HG03442 (cell line): ENCODE results near the gene ZNF579.
"Not testable (repeated sequence)": the region's sequence is repeated elsewhere in the genome, so short reads cannot be mapped to it uniquely, and the experiment has no call there.

ENCODE experiments used
- ATAC-seq: cut with Tn5 transposase; IDR thresholded peaks from one replicate; pipeline ENCODE4 v1.9.1; 2021; ENCODE audit warnings: mild to moderate bottlenecking, moderate library complexity; ENCODE audit not compliant: unreplicated experiment

Gene ZNF579

DNA sequence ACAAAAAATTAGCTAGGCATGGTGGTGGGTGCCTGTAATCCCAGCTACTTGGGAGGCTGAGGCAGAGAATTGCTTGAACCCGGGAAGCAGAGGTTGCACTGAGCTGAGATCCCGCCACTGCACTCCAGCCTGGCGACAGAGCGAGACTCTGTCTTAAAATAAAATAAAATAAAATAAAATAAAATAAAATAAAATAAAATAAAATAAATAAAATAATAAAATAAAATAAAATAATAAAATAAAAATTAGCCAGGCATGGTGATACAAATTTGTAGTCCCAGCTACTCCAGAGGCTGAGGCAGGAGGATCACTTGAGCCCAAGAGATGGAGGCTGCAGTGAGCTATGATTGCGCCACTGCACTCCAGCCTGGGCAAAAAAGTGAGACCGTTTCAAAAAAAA lies 6.7 kb downstream of the ZNF579 start:
- not testable (repeated sequence) for ATAC-seq

GRCh38 chr19:55569477-55569876 lies 11.2 kb downstream of the ZNF579 start:
- ATAC-seq: not testable (repeated sequence)

DNA sequence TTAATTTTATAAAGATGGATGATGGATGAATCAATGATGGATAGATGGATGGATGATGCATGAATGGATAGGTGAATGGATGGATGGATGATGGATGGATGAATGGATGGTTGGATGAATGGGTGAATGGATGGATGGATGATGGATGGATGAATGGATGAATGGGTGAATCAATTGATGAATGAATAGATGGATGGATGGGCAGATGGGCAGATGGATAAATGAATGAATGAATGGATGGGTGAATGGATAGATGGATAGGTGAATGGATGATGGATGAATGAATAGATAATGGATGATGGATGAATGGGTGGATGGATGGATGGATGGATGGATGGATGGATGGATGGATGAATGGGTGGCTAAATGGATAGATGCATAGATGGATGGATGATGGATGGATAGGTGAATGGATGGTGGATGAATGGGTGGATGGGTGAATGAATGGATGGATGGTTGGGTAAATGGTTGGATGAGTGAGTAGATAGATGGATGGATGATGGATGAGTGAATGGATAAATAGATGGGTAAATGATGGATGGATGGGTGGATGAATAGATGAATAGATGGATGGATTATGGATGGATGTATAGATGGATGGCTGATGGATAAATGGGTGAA lies 12.8 kb downstream of the ZNF579 start:
- no peak for ATAC-seq

DNA sequence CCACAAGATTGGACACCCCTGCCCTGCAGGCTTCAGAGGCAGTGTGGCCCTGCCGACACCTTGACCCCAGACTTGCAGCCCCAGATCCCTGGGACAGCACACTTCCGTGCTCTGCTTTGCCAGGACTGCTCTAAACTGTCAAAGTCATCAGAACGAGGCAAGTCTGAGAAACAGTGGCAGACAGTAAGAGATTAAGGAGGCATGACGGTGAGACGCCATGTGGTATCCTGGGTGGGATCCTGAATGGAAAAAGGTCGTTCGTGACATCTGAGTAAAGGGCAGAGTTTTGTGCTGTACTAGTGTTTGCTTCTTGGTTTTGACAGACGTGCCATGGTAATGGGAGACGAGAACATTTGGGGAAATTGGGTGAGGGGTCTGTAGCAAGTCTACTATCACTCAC lies 13.8 kb downstream of the ZNF579 start:
- no peak for ATAC-seq

DNA sequence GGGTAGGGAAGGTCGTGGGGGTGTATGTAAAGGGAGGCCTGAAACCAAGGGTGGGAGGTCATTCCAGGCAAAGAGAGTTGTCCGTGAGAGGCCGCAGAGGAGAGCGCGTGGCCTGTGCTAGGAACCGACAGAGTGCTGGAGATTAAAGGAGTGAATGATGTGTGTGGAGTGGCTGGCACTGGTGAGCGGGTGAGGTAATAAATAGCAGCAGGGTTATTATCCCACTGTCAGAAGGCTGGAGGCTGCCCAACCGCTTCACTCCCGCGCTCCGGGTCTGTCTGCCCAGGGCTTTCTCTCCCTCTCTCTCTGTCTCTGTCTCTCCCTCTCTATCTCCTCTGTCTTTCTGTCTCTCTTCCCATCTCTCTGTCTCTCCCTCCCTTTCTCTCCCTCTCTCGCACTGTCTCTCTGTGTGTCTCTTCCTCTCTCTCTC lies 17.4 kb downstream of the ZNF579 start:
- no peak for ATAC-seq

DNA sequence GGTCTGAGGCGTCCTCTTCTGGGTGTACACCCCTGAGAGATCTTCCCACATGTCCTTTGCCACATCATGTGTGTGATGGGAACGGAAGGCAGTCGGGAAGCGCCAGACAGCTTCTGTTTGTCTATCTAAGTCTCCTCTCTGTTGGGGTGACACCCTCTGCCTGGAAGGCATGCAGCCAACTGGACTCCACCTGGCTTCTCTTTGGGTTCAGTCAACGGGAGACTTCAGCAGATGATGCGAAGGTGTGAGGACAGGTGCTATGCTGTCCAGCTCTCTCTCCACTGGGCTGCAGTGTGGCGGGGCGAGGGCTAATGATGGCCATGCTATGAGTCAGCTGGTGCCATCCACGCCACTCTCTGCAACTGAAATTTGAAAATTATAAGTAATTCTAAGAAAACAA lies 21.0 kb downstream of the ZNF579 start:
- no peak for ATAC-seq

DNA sequence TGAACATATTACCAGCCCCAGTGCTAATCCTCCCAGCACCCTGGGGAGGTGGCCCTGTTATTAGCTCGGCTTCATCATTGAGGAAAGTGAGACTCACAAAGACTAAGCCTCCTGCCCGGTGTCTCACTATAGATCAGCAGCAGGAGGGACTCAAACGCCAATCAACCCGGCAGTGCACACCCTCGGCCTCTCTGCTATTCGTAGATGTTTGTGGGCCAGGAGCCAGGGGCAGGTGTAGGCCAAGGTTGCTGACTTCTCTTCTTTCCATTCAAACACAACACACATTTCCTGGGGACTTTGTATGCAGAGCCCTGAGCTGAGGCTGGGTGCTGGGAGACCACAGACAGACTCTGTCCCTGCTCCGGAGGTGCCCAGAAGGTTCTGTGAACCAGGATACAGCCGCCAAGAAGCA lies 25.9 kb downstream of the ZNF579 start:
- no peak for ATAC-seq

DNA sequence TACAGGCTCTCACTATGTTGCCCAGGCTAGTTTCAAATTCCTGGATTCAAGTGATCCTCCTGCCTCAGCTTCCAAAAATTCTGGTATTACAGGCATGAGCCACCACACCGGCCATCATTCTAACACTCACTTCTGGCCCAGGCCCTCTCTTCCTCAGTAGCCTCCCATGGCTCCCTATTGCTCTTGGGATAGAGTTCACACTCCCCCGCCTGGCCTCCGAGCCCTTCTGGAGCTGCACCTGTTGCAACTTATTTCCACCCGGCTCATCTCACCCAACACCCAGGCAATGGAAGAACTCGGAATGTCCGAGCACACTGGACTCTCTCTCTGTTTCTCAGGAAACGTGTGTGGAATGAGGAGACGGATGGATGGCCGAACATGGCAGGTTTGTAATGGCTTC lies 26.3 kb downstream of the ZNF579 start:
- ATAC-seq: no peak

- ATAC-seq: no peak
Measured at GRCh38 chr19:55553217-55554182, 27.1 kb downstream of the ZNF579 start.

- no peak for ATAC-seq
Measured at GRCh38 chr19:55552620-55553019, 28.0 kb downstream of the ZNF579 start.

DNA sequence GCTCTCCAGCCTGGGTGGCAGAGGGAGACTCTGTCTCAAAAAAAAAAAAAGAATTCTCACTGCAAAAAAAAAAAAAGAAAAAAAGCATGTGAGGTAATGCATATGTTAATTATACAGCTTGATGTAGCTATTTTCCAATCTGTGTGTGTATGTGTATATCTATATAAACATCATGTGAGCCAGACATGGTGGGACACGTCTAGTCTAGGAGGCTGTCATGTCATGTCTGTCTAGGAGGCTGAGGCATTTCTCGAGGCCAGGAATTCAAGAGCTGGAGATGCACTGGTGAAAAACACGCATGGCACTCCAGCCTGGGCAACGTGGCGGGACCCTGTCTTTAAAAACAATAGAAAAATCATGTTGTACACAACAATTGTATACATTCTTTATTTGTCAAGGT lies 28.4 kb downstream of the ZNF579 start:
- no peak for ATAC-seq

GRCh38 chr19:55550321-55550650 lies 30.4 kb downstream of the ZNF579 start:
- no peak for ATAC-seq

GRCh38 chr19:55549500-55550320 lies 30.9 kb downstream of the ZNF579 start:
- no peak for ATAC-seq

DNA sequence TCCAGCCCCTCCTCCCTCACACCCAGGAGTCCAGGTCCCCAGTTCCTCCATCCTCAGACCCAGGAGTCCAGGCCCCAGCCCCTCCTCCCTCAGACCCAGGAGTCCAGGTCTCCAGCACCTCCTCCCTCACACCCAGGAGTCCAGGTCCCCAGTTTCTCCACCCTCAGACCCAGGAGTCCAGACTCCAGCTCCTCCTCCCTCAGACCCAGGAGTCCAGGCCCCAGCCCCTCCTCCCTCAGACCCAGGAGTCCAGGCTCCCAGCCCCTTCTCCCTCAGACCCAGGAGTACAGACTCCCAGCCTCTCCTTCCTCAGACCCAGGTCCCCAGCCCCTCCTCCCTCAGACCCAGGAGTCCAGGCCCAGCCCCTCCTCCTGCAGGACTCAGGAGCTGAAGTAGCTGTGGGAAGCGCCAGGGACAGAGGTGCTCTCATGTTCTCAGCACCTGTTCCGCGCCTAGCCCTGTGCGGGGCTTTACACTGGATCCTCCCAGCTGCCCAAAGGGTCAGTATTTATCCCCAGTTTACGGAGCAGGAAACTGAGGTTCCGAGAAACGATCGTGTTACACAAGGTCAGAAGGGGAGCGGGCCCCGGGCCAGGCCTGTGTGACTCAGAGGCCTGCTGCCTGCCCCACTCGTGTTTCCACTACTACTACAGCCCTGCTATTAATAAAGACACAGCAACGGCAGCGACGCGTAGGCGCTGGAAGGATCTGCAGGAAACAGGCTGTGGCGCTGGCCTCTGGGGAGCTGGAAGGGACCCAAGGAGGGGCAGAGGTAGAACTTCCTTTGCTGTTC lies 33.6 kb downstream of the ZNF579 start:
- no peak for ATAC-seq

DNA sequence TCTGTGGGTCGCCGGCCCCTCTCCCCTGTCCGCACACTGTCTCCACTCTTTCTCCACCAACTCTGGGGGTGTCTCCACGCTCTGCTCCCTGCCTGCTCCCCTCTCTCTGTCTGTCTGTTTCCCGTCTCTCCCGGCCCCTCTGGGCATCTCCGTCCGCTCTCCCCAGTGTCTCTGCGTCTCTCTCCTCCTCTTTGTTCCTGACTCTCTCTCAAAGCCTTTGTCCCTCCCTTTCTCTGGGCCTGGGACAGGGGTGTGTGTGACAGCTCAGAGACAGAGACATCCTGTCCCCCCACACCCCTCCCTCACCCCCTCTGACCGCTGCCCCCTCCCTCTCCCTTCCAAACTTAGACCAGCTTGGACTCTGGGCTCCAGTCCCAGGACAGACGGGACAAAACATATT lies 34.6 kb downstream of the ZNF579 start:
- ATAC-seq: no peak

DNA sequence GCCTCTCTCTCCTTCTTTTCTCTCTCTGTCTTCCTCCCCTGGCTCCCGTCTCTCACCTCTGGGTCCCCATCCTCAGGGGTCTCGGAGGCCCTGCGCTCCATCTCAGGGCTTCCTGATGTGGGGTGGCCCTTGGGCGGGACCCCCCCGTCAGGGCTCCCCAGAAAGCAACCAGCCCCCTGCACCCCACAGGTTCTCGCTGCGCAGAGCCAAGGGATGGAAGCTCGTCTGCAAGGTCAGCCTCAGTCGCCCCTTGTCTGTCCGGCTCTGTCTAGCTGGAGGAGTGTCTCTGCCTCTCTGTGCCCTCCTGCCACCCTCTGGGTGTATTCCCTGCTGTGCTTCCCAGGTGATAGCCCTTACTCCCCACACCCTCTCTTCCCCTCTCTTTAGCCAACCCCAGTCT lies 35.2 kb downstream of the ZNF579 start, which contains the start of gene SBK3:
Gene SBK3 (minus strand): TSS at position 101 of the 400 bp plus-strand sequence. CDS start 0 bp downstream, at position 101.
- no peak for ATAC-seq

- no peak for ATAC-seq
Measured at GRCh38 chr19:55544776-55545439, 35.7 kb downstream of the ZNF579 start.

DNA sequence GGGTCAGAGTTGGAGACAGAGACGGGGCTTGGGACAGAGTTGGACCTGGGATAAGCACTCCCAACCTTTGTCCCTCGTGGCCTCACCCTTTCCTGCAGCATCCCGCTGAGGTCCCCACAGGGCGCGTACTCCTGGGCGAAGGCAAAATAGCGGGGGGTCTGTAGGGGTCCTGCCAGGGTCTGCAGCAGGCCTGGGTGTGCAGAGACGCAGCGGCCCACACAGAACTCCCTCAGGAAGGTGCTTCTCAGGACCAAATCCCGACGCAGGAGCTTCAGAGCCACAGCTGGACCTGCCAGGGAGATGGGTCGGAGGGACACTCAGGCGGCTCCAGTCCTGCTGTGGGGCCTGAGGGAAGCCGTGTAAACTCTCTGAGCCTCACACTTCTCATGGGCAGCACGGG lies 36.6 kb downstream of the ZNF579 start:
- no peak for ATAC-seq

- ATAC-seq: no peak
Measured at GRCh38 chr19:55543567-55543966, 37.1 kb downstream of the ZNF579 start.

GRCh38 chr19:55542292-55542855 lies 38.3 kb downstream of the ZNF579 start:
- ATAC-seq: no peak
